ENCODE results near the gene HOXC10. TPM values are rescaled to one million over a fixed set of nuclear protein-coding genes. Genes with fewer than 3 reads are reported as not detected.

The HOXC10 gene
- total RNA-seq, 1 experiment from 2014 or later, result 3.8 TPM

GRCh38 chr12:53935383-53936341 is 49.3 kb upstream of the HOXC10 start:
- Histone ChIP-seq H3K79me2 (ENCODE audit: insufficient read depth, low read length) (no peaks in the 10 kb centered on the region), H3K4me2 (ENCODE audit: low read length) (no peak overlapping the region), H3K4me3 (replicated peaks in 1 of 2; ENCODE audit: low read depth in 1 of 2, low read length in 2 of 2) (no peak overlapping the region), H3K9me2 (ENCODE audit: insufficient read depth) (no peaks in the 10 kb centered on the region), H2AFZ (ENCODE audit: low read depth, low read length, poor library complexity, severe bottlenecking) (no peak overlapping the region), H3K27ac (ENCODE audit: low read depth, low read length) (no peak overlapping the region), H3K4me1 (ENCODE audit: control insufficient read depth in 1 of 2, insufficient read depth in 2 of 2, low read length in 2 of 2) (peaks cover 8 to 15% of the 10 kb centered on the region in 2 experiments; a peak in 3 of 4 replicates), H3K9ac (ENCODE audit: low read length) (no peak overlapping the region), H4K20me1 (ENCODE audit: insufficient read depth) (no peaks in the 10 kb centered on the region), H3K9me3 (ENCODE audit: control insufficient read depth in 1 of 2, insufficient read depth in 1 of 2, low read depth in 1 of 2, low read length in 2 of 2) (no peaks in the 10 kb centered on the region), H3K36me3 (ENCODE audit: control insufficient read depth in 1 of 2, insufficient read depth in 2 of 2, low read length in 2 of 2) (no peaks in the 10 kb centered on the region), H3K27me3 (ENCODE audit: insufficient read depth, low read length) (peaks cover 12% of the 10 kb centered on the region)
- DNase-seq (ENCODE audit: low read depth, low spot score) (no peak), ATAC-seq (no peak)
- RAD21 ChIA-PET (ENCODE audit: low non-redundant PET in 1 of 2, low total read pairs in 2 of 2, uncharacterized antibody in 2 of 2, unreplicated experiment in 2 of 2), result no interaction called here
- BruUV-seq (replicated peaks), result no TSS peak
- CTCF ChIA-PET, result interaction anchor here (1.2 kb wide), 1 partner anchor 49 kb away, joined by 3 read pairs; the partner anchor contains the start of gene HOXC10
- TF ChIP-seq CEBPB (IDR thresholded peaks at IDR 0.05; ENCODE audit: low read depth) (no peak), ELF1 (IDR thresholded peaks at IDR 0.05; ENCODE audit: borderline replicate concordance, low read depth) (no peak), ZFX (IDR thresholded peaks at IDR 0.05) (no peak)
- POLR2A ChIA-PET, result no interaction called here
- intact Hi-C loops (cut with micrococcal nuclease), result no loop called here

GRCh38 chr12:53937099-53937498 is 47.8 kb upstream of the HOXC10 start:
- Histone ChIP-seq H3K79me2 (ENCODE audit: insufficient read depth, low read length) (no peaks in the 10 kb centered on the region), H2AFZ (ENCODE audit: low read depth, low read length, poor library complexity, severe bottlenecking) (no peak overlapping the region), H3K9me2 (ENCODE audit: insufficient read depth) (no peaks in the 10 kb centered on the region), H3K27ac (ENCODE audit: low read depth, low read length) (no peak overlapping the region), H3K4me2 (ENCODE audit: low read length) (no peak overlapping the region), H3K9me3 (ENCODE audit: control insufficient read depth in 1 of 2, insufficient read depth in 1 of 2, low read depth in 1 of 2, low read length in 2 of 2) (no peaks in the 10 kb centered on the region), H3K4me3 (replicated peaks in 1 of 2; ENCODE audit: low read depth in 1 of 2, low read length in 2 of 2) (no peak overlapping the region), H3K9ac (ENCODE audit: low read length) (no peak overlapping the region), H3K4me1 (ENCODE audit: control insufficient read depth in 1 of 2, insufficient read depth in 2 of 2, low read length in 2 of 2) (peaks cover 8 to 15% of the 10 kb centered on the region in 2 experiments; a peak in 3 of 4 replicates), H4K20me1 (ENCODE audit: insufficient read depth) (no peaks in the 10 kb centered on the region), H3K36me3 (ENCODE audit: control insufficient read depth in 1 of 2, insufficient read depth in 2 of 2, low read length in 2 of 2) (no peaks in the 10 kb centered on the region), H3K27me3 (ENCODE audit: insufficient read depth, low read length) (peaks cover 3% of the 10 kb centered on the region; the same call in 1 of the 2 replicates)
- intact Hi-C loops (cut with micrococcal nuclease), result no loop called here
- no peak for ATAC-seq
- no TSS peak for BruUV-seq (replicated peaks)
- ChIA-PET CTCF (no interaction called here), POLR2A (interaction anchor here (1.5 kb wide), 1 partner anchor 16 kb away, joined by 4 read pairs; no protein-coding TSS in a partner anchor), RAD21 (ENCODE audit: low non-redundant PET in 1 of 2, low total read pairs in 2 of 2, uncharacterized antibody in 2 of 2, unreplicated experiment in 2 of 2) (no interaction called here)
- DNase-seq (ENCODE audit: low read depth, low spot score), result no peak
- TF ChIP-seq MAX (IDR thresholded peaks at IDR 0.05), result no peak
- TF ChIP-seq POLR2A (IDR thresholded peaks at IDR 0.05; ENCODE audit: borderline replicate concordance, extremely low read depth, insufficient read depth, insufficient read length), result no peak
- TF ChIP-seq TCF7L2 (IDR thresholded peaks at IDR 0.05; ENCODE audit: borderline replicate concordance, extremely low read depth, insufficient read depth, insufficient read length), result no peak
- TF ChIP-seq SIN3A (IDR thresholded peaks at IDR 0.05; ENCODE audit: low read depth), result no peak
- no peak for TF ChIP-seq EZH2phosphoT487 (IDR thresholded peaks at IDR 0.05; ENCODE audit: borderline replicate concordance)
- no peak for TF ChIP-seq ZFX (IDR thresholded peaks at IDR 0.05)
- no peak for TF ChIP-seq EGR1 (IDR thresholded peaks at IDR 0.05; ENCODE audit: low read depth)
- no peak for TF ChIP-seq ZBTB33 (IDR thresholded peaks at IDR 0.05; ENCODE audit: extremely low read depth, insufficient replicate concordance, low read length)
- no peak for TF ChIP-seq ATF3 (IDR thresholded peaks at IDR 0.05)
- TF ChIP-seq YY1 (IDR thresholded peaks at IDR 0.05; ENCODE audit: extremely low read depth, insufficient replicate concordance, low read depth, low read length), result no peak
- no peak for TF ChIP-seq CEBPB (IDR thresholded peaks at IDR 0.05; ENCODE audit: low read depth)
- no peak for TF ChIP-seq SRF (IDR thresholded peaks at IDR 0.05; ENCODE audit: low read depth)
- TF ChIP-seq POLR2AphosphoS5 (IDR thresholded peaks at IDR 0.05; ENCODE audit: low read depth, low read length), result no peak
- no peak for TF ChIP-seq SP1 (IDR thresholded peaks at IDR 0.05; ENCODE audit: low read depth)
- no peak for TF ChIP-seq FOSL1 (IDR thresholded peaks at IDR 0.05; ENCODE audit: low read depth)
